Measurements from ENCODE around the gene ZNF91.
"Not testable (repeated sequence)": the region's sequence is repeated elsewhere in the genome, so short reads cannot be mapped to it uniquely, and the experiment has no call there.

ZNF91 gene

DNA sequence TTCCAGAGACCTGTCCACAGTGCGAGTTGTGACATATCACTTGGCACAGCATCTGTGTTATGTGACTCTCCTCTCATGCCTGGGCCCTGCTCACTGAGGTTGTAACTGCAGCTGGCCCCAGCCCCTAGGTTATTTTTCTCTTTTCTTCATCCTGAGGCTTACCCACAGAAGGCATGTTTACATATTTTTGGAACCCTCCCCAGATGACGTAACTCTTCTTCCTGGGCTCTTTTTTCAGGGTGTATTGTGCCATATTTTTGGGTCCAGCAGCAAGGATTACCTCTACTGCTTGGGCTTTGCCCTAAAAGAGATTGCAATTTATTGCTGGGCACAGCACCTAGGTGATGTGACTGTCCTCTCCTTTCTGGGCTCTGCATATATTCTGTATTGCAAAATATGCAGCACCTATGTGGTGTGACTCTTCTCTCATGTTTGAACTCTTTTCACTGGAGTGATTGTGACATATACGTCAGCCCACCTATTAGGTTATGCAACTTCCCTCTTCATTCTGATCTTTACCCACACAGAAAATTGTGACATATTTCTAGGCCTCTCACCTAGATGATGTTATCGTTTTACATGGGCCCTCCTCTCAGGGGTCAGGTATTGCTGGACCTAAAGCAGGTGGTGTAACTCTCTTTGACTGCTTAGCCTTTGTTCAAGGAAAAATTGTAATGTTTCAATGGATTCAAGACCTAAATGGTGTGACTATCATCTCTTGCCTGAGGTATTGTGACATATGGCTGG, 80.6 kb downstream of the ZNF91 start:
- no peak for DNase-seq

DNA sequence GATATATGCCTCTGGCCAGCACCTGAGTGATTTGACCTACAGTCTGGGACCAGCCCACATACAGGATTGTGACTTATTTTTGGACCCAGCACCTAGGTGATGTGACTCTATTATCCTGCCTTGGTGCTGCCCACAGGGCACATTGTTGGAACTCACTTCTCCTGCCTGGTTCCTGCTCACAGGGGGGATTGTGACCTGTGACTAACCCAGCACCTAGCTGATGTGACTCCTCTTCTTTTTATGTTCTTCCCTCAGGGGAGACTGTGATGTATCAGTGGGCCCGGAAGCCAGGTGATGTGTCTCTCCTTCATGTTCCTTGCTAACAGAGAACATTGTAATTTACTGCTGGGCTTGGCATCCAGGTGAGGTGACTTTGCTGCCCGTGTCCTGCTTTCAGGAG, 82.1 kb downstream of the ZNF91 start:
- DNase-seq: no peak

DNA sequence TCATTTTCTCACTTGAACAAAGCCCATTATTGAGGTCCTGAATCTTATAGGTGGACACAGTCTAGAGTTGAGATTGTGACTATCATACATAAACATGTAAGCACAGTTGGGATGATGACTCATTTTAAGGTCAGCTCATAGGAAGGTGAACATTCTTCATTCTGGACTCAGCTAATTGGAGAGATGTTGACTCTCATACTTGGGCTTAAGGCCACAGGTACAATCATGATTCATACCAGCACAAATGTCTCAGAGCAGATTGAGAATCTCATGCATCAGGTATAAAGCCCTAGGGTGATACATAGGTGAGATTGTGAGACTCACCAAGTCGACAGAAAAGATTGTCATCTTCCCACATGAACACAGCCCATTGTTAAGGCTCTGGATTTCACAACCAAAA, 82.8 kb downstream of the ZNF91 start:
- no peak for DNase-seq

- DNase-seq: no peak
Observed at GRCh38 chr19:23311551-23311950, 83.7 kb downstream of the ZNF91 start.

GRCh38 chr19:23310729-23311211, 84.5 kb downstream of the ZNF91 start:
- no peak for DNase-seq

GRCh38 chr19:23309926-23310325, 85.3 kb downstream of the ZNF91 start:
- no peak for DNase-seq

- no peak for DNase-seq
Observed at GRCh38 chr19:23305555-23305954, 89.7 kb downstream of the ZNF91 start.

GRCh38 chr19:23304238-23304637, 91.0 kb downstream of the ZNF91 start:
- DNase-seq: no peak

- DNase-seq: no peak
Observed at GRCh38 chr19:23294141-23294540, 101.1 kb downstream of the ZNF91 start.

DNA sequence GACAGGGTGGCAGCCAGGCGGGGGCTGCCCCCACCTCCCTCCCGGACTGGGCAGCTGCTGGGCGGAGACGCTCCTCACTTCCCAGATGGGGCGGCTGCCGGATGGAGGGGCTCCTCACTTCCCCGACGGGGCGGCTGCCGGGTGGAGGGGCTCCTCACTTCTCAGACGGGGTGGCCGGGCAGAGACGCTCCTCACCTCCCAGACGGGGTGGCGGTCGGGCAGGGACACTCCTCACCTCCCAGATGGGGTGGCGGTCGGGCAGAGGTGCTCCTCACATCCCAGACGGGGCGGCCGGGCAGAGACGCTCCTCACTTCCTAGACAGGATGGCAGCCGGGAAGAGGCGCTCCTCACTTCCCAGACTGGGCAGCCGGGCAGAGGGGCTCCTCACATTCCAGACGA, 105.3 kb downstream of the ZNF91 start:
- DNase-seq: not testable (repeated sequence)

All from right forelimb (tissue), 1 donor.